Tibial nerve (tissue), 4 donors: ENCODE measurements around the gene AP1S3. TPM values are rescaled to one million over a fixed set of nuclear protein-coding genes. Genes with fewer than 3 reads are reported as not detected.

ENCODE experiments used
- DNase-seq, 2 donors: peaks; one replicate each; pipeline ENCODE4 v3.0.0-alpha.2; 2019; ENCODE audit warnings: low spot score in 2 of 2
- H3K27ac ChIP-seq, 4 donors: fragments of 200-600 bp; sonication (generic) in 3 of 4; one replicate each; pipeline ENCODE4 v1.5.1; 2017 to 2019; ENCODE audit warnings: mild to moderate bottlenecking in 1 of 4
- H3K27me3 ChIP-seq, 2 donors: fragments of 200-600 bp; sonication (generic) in 1 of 2; one replicate each; pipeline versions ENCODE4 v1.5.1 to v1.6.0; 2017 to 2019
- H3K36me3 ChIP-seq, 3 donors: fragments of 200-600 bp; sonication (generic); one replicate each; pipeline ENCODE4 v1.5.1; 2018 to 2019
- H3K4me1 ChIP-seq, 4 donors: fragments of 200-600 bp; sonication (generic) in 3 of 4; one replicate each; pipeline ENCODE4 v1.5.1; 2017 to 2019
- H3K4me3 ChIP-seq, 4 donors: fragments of 200-600 bp; sonication (generic) in 3 of 4; one replicate each; pipeline ENCODE4 v1.5.1; 2017 to 2019; ENCODE audit warnings: mild to moderate bottlenecking in 1 of 4, moderate library complexity in 1 of 4
- H3K9me3 ChIP-seq, 4 donors: fragments of 200-600 bp; sonication (generic) in 3 of 4; one replicate each; pipeline ENCODE4 v1.5.1; 2017 to 2019
- CTCF ChIP-seq, 5 experiments: fragments of 200-600 bp in 3 of 5; fragments of 450-650 bp in 2 of 5; sonication (generic) in 3 of 5; IDR thresholded peaks; one replicate each; pipeline ENCODE4 v1.5.1; 2016 to 2019; ENCODE audit warnings: antibody characterized with exemption in 5 of 5, mild to moderate bottlenecking in 3 of 5, moderate library complexity in 2 of 5
- EP300 ChIP-seq, 2 donors: sonication (generic); formaldehyde crosslinking; IDR thresholded peaks; one replicate each; pipeline ENCODE4 v1.6.1; 2017; ENCODE audit warnings: antibody characterized with exemption in 2 of 2, mild to moderate bottlenecking in 1 of 2
- POLR2A ChIP-seq, 2 donors: fragments of 450-650 bp; IDR thresholded peaks; one replicate each; pipeline ENCODE4 v1.6.1; 2017; ENCODE audit warnings: antibody characterized with exemption in 2 of 2, mild to moderate bottlenecking in 2 of 2, moderate library complexity in 2 of 2
- WGBS, 2 donors: methylation state at CpG; one replicate each; pipeline ENCODE4 v1.1.5; 2018; 5-methylcytosine and 5-hydroxymethylcytosine counted together
- total RNA-seq, 4 donors: library from RNA; depleted of rRNA; stranded (reverse); fragments of >200 nt; gene quantifications; one replicate each; pipeline ENCODE4 v1.1.0, GENCODE V29; 2016

Gene AP1S3
- total RNA-seq, 4 donors from 2014 or later = 0.59 to 1.5 (median 1.0) TPM; not detected in 1

DNA sequence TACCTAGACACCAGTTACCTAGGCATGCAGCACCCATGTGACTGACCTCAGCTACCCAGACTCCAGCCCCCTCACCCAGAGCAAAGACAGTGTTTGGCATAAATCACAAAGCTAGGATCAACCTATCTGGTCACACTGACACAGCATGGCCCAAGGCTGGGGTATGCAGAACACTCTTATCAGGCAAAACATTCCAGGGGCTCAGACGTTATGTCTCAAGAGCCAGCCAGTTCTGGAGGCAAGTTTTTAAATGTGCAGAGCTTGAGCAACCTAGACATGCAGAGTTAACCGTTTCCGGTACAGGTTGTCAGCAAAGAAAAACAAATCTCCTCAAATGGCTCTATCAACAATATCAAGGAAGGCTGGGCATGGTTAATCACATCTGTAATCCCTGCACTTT lies 92.8 kb downstream of the AP1S3 start:
- H3K9me3 ChIP-seq = peaks cover 0 to 8% (median 0%) of the 10 kb centered on the region in 4 donors
- WGBS, 2 donors = 76 to 79% methylated on average over 3 of the region's 3 CpGs
- no peak for DNase-seq
- H3K27ac ChIP-seq = no peak overlapping the region
- no peak for TF ChIP-seq POLR2A (IDR thresholded peaks at IDR 0.05)
- no peak for TF ChIP-seq CTCF (IDR thresholded peaks at IDR 0.05)
- no peak for TF ChIP-seq EP300 (IDR thresholded peaks at IDR 0.05)
- no peaks in the 10 kb centered on the region for H3K27me3 ChIP-seq
- H3K4me1 ChIP-seq = no peaks in the 10 kb centered on the region
- H3K36me3 ChIP-seq = no peaks in the 10 kb centered on the region
- H3K4me3 ChIP-seq = no peak overlapping the region

GRCh38 chr2:223740679-223741078 lies 96.7 kb downstream of the AP1S3 start:
- H3K36me3 ChIP-seq = no peaks in the 10 kb centered on the region
- no peak for DNase-seq
- H3K4me3 ChIP-seq = no peak overlapping the region
- peaks cover 0 to 8% (median 0%) of the 10 kb centered on the region in 4 donors for H3K9me3 ChIP-seq
- no peak for TF ChIP-seq POLR2A (IDR thresholded peaks at IDR 0.05)
- no peak for TF ChIP-seq EP300 (IDR thresholded peaks at IDR 0.05)
- no peak for TF ChIP-seq CTCF (IDR thresholded peaks at IDR 0.05)
- no peaks in the 10 kb centered on the region for H3K4me1 ChIP-seq
- 58 to 60% methylated on average over 3 to 5 of the region's 5 CpGs for WGBS, 2 donors
- no peaks in the 10 kb centered on the region for H3K27me3 ChIP-seq
- H3K27ac ChIP-seq = no peak overlapping the region

DNA sequence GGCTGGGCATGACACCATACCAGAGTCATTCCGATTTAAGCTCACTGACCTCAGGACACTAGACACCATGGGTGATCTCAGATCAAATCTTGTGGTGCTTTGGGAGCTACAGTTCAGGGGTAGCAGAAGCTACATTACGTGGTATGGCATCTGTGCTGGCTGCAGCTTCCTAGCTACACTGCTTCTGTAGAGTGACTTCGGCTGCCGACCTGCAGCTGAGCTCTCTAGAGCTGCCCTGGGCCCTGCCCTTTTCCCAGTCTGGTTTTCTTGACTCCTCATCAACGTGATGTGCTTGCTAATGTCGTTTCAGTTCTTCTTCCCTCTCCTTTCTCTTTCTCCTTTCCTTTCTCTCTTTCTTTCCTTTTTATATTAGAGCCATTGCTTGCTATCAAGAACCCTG lies 100.2 kb downstream of the AP1S3 start:
- Histone ChIP-seq H3K27me3 (no peaks in the 10 kb centered on the region), H3K27ac (no peak overlapping the region), H3K4me3 (no peak overlapping the region), H3K36me3 (no peaks in the 10 kb centered on the region), H3K4me1 (no peaks in the 10 kb centered on the region), H3K9me3 (peaks cover 0 to 8% (median 0%) of the 10 kb centered on the region in 4 donors)
- TF ChIP-seq EP300 (IDR thresholded peaks at IDR 0.05) (no peak), POLR2A (IDR thresholded peaks at IDR 0.05) (no peak), CTCF (IDR thresholded peaks at IDR 0.05) (no peak)
- 83 to 85% methylated on average over 6 of the region's 6 CpGs for WGBS, 2 donors
- DNase-seq = no peak

GRCh38 chr2:223736488-223736887 lies 100.9 kb downstream of the AP1S3 start:
- WGBS, 2 donors = 83% methylated on average over 4 of the region's 4 CpGs
- Histone ChIP-seq H3K36me3 (no peaks in the 10 kb centered on the region), H3K4me3 (no peak overlapping the region), H3K4me1 (no peaks in the 10 kb centered on the region), H3K27me3 (no peaks in the 10 kb centered on the region), H3K27ac (no peak overlapping the region), H3K9me3 (peaks cover 0 to 8% (median 0%) of the 10 kb centered on the region in 4 donors)
- TF ChIP-seq POLR2A (IDR thresholded peaks at IDR 0.05) = no peak
- no peak for TF ChIP-seq CTCF (IDR thresholded peaks at IDR 0.05)
- no peak for TF ChIP-seq EP300 (IDR thresholded peaks at IDR 0.05)
- DNase-seq = no peak

- no peak for DNase-seq
- no peaks in the 10 kb centered on the region for H3K27me3 ChIP-seq
- H3K36me3 ChIP-seq = no peaks in the 10 kb centered on the region
- H3K27ac ChIP-seq = no peak overlapping the region
- no peaks in the 10 kb centered on the region for H3K4me1 ChIP-seq
- peaks cover 0 to 4% (median 0%) of the 10 kb centered on the region in 4 donors for H3K9me3 ChIP-seq
- H3K4me3 ChIP-seq = no peak overlapping the region
- 82 to 83% methylated on average over 4 of the region's 4 CpGs for WGBS, 2 donors
- TF ChIP-seq CTCF (IDR thresholded peaks at IDR 0.05) = no peak
- TF ChIP-seq POLR2A (IDR thresholded peaks at IDR 0.05) = no peak
- no peak for TF ChIP-seq EP300 (IDR thresholded peaks at IDR 0.05)
Measured at GRCh38 chr2:223735659-223736244, 101.6 kb downstream of the AP1S3 start.
